DND-41 (cell line): Measurements from ENCODE around the gene TNRC6A.
"Not testable (repeated sequence)": the region's sequence is repeated elsewhere in the genome, so short reads cannot be mapped to it uniquely, and the experiment has no call there.

Experiments used
- ATAC-seq: fragments of 200-7000 bp; cut with Tn5 transposase; 3 replicates; pipeline ENCODE4 v1.9.1; 2021; ENCODE audit warnings: low read depth; ENCODE audit not compliant: insufficient read depth
- DNase-seq: peaks from one replicate; pipeline ENCODE4 v3.0.0-alpha.2; 2020
- H2AFZ ChIP-seq: 2 replicates; pipeline ENCODE4 v1.6.0; 2012; ENCODE audit warnings: low read depth, low read length
- H3K27ac ChIP-seq: 2 replicates; pipeline ENCODE4 v1.5.1; 2012; ENCODE audit warnings: low read length, inconsistent platforms
- H3K27me3 ChIP-seq: fragments of 200-600 bp; sonication (generic); 2 replicates; pipeline ENCODE4 v1.6.0; 2012; ENCODE audit warnings: low read length, mild to moderate bottlenecking, inconsistent platforms; ENCODE audit not compliant: insufficient read depth, poor library complexity
- H3K36me3 ChIP-seq: 2 replicates; pipeline ENCODE4 v1.5.1; 2012; ENCODE audit warnings: low read length, inconsistent platforms; ENCODE audit not compliant: insufficient read depth
- H3K4me1 ChIP-seq: 2 replicates; pipeline ENCODE4 v1.5.1; 2012; ENCODE audit warnings: mild to moderate bottlenecking, low read length; ENCODE audit not compliant: insufficient read depth
- H3K4me2 ChIP-seq: 2 replicates; pipeline ENCODE4 v1.6.0; 2012; ENCODE audit warnings: mild to moderate bottlenecking, moderate library complexity, low read length, inconsistent platforms; ENCODE audit not compliant: insufficient read depth
- H3K4me3 ChIP-seq, 2 experiments: fragments of 200-600 bp in 1 of 2; shearing (Covaris generic) in 1 of 2; 2 replicates each; pipeline ENCODE4 v1.5.1; 2012 to 2016; ENCODE audit warnings: inconsistent platforms in 2 of 2, low read length in 2 of 2, mild to moderate bottlenecking in 2 of 2, low read depth in 1 of 2, moderate library complexity in 1 of 2
- H3K79me2 ChIP-seq: 2 replicates; pipeline ENCODE4 v1.6.0; 2012; ENCODE audit warnings: low read length, inconsistent platforms; ENCODE audit not compliant: insufficient read depth
- H3K9ac ChIP-seq: 2 replicates; pipeline ENCODE4 v1.6.0; 2012; ENCODE audit warnings: low read depth, mild to moderate bottlenecking, inconsistent platforms, low read length, moderate library complexity
- H3K9me3 ChIP-seq: 2 replicates; pipeline ENCODE4 v1.5.1; 2012; ENCODE audit warnings: low read length, moderate library complexity, mild to moderate bottlenecking, inconsistent platforms; ENCODE audit not compliant: insufficient read depth, severe bottlenecking
- H4K20me1 ChIP-seq: 2 replicates; pipeline ENCODE4 v1.6.0; 2012; ENCODE audit warnings: low read length; ENCODE audit not compliant: insufficient read depth
- EZH2 ChIP-seq: IDR thresholded peaks from 3 replicates; pipeline ENCODE4 v1.6.1; 2012; ENCODE audit warnings: borderline replicate concordance, low read depth, mild to moderate bottlenecking, moderate library complexity, low read length, inconsistent platforms; ENCODE audit not compliant: severe bottlenecking
- TF ChIP-seq, protein P1 (sequence below): IDR thresholded peaks from 2 replicates; pipeline ENCODE4 v1.5.1; 2012; ENCODE audit warnings: borderline replicate concordance, low read length, moderate library complexity, mild to moderate bottlenecking; ENCODE audit not compliant: poor library complexity, severe bottlenecking; ENCODE audit errors: extremely low read depth

Gene TNRC6A

GRCh38 chr16:24741862-24742261, 12.4 kb downstream of the TNRC6A start:
- Histone ChIP-seq H3K79me2 (peaks cover 100% of the 10 kb centered on the region), H3K9ac (no peak overlapping the region), H4K20me1 (peaks cover 87% of the 10 kb centered on the region), H3K27ac (no peak overlapping the region), H3K9me3 (no peaks in the 10 kb centered on the region), H3K4me2 (no peak overlapping the region), H3K27me3 (no peaks in the 10 kb centered on the region), H3K36me3 (peaks cover 26% of the 10 kb centered on the region; the same call in 1 of the 2 replicates), H2AFZ (no peak overlapping the region), H3K4me1 (no peaks in the 10 kb centered on the region), H3K4me3 (no peak overlapping the region)
- ATAC-seq (no peak), DNase-seq (no peak)
- no peak for TF ChIP-seq EZH2
- TF ChIP-seq, protein P1, sequence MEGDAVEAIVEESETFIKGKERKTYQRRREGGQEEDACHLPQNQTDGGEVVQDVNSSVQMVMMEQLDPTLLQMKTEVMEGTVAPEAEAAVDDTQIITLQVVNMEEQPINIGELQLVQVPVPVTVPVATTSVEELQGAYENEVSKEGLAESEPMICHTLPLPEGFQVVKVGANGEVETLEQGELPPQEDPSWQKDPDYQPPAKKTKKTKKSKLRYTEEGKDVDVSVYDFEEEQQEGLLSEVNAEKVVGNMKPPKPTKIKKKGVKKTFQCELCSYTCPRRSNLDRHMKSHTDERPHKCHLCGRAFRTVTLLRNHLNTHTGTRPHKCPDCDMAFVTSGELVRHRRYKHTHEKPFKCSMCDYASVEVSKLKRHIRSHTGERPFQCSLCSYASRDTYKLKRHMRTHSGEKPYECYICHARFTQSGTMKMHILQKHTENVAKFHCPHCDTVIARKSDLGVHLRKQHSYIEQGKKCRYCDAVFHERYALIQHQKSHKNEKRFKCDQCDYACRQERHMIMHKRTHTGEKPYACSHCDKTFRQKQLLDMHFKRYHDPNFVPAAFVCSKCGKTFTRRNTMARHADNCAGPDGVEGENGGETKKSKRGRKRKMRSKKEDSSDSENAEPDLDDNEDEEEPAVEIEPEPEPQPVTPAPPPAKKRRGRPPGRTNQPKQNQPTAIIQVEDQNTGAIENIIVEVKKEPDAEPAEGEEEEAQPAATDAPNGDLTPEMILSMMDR: no peak

- not testable (repeated sequence) for H3K4me1 ChIP-seq
- peaks cover 33% of the 10 kb centered on the region; the same call in 1 of the 2 replicates for H3K36me3 ChIP-seq
Measured at GRCh38 chr16:24742610-24743009, 13.2 kb downstream of the TNRC6A start.

DNA sequence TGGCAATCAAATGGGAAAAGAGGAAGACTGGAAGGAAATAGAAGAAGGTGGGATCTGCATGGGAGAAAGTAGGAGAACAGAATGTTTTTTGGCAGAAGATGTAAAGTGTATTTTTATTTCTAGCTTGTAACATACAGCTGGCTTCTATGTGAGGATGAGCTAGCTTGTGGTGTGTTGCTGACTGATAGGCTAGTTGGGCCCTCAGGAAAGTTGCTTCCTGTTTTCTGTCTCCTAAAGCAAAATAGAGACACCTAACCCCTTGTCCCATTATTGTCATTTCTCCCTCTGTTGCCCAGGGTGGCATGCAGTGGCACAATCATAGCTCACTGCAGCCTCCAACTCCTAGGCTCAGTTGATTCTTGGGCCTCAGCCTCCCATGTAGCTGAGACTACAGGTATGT, 15.9 kb downstream of the TNRC6A start:
- Histone ChIP-seq H3K27me3 (no peaks in the 10 kb centered on the region), H3K36me3 (peaks cover 33% of the 10 kb centered on the region; the same call in 1 of the 2 replicates), H3K79me2 (peaks cover 99% of the 10 kb centered on the region), H2AFZ (no peak overlapping the region), H3K4me2 (no peak overlapping the region), H3K4me1 (no peaks in the 10 kb centered on the region), H3K27ac (no peak overlapping the region), H3K9ac (no peak overlapping the region), H3K4me3 (no peak overlapping the region), H4K20me1 (peaks cover 94% of the 10 kb centered on the region), H3K9me3 (no peaks in the 10 kb centered on the region)
- DNase-seq (no peak), ATAC-seq (no peak)
- TF ChIP-seq, protein P1: no peak
- no peak for TF ChIP-seq EZH2

More at GRCh38 chr16:24742610-24743009, 13.2 kb downstream of the TNRC6A start:
- H3K9ac ChIP-seq, DNase-seq, H3K9me3 ChIP-seq, H3K27me3 ChIP-seq, H2AFZ ChIP-seq, ATAC-seq, H3K4me2 ChIP-seq, H3K4me3 ChIP-seq, H3K27ac ChIP-seq: not testable (repeated sequence)
- peaks cover 100% of the 10 kb centered on the region for H3K79me2 ChIP-seq
- peaks cover 91% of the 10 kb centered on the region for H4K20me1 ChIP-seq

GRCh38 chr16:24745791-24746190, 16.3 kb downstream of the TNRC6A start:
- H3K4me2 ChIP-seq: no peak overlapping the region
- peaks cover 93% of the 10 kb centered on the region for H4K20me1 ChIP-seq
- ATAC-seq: no peak

More at GRCh38 chr16:24745791-24746190, 16.3 kb downstream of the TNRC6A start:
- no peak overlapping the region for H3K27ac ChIP-seq
- H3K36me3 ChIP-seq: peaks cover 33% of the 10 kb centered on the region; the same call in 1 of the 2 replicates
- H3K79me2 ChIP-seq: peaks cover 99% of the 10 kb centered on the region
- H3K9me3 ChIP-seq: no peaks in the 10 kb centered on the region
- H3K27me3 ChIP-seq: no peaks in the 10 kb centered on the region
- DNase-seq: no peak
- H3K4me1 ChIP-seq: no peaks in the 10 kb centered on the region
- TF ChIP-seq, protein P1: no peak
- no peak for TF ChIP-seq EZH2
- H2AFZ ChIP-seq: no peak overlapping the region
- no peak overlapping the region for H3K9ac ChIP-seq
- no peak overlapping the region for H3K4me3 ChIP-seq
